Activated CD4-positive, alpha-beta T cell treated with anti-CD3 and anti-CD28 coated beads, Interleukin-2, amount 10 ng/mL, durations not matched to agents 24 days and 14 days (primary cell): Measurements from ENCODE around the gene FZD1. TPM values are rescaled to one million over a fixed set of nuclear protein-coding genes. Genes with fewer than 3 reads are reported as not detected.

Source experiments
- DNase-seq: peaks from one replicate; pipeline ENCODE4 v3.0.0; 2022
- H3K27ac Mint-ChIP-seq: one replicate; pipeline ENCODE4 v1.8.0; 2022; ENCODE audit warnings: mild to moderate bottlenecking, mixed read lengths
- H3K27me3 Mint-ChIP-seq: one replicate; pipeline ENCODE4 v1.8.0; 2022; ENCODE audit warnings: mixed read lengths
- H3K36me3 Mint-ChIP-seq: one replicate; pipeline ENCODE4 v1.8.0; 2022; ENCODE audit warnings: low read depth, mild to moderate bottlenecking, mixed read lengths
- H3K4me1 Mint-ChIP-seq: one replicate; pipeline ENCODE4 v1.8.0; 2021; ENCODE audit warnings: mixed read lengths
- H3K4me3 Mint-ChIP-seq: one replicate; pipeline ENCODE4 v1.8.0; 2022; ENCODE audit warnings: mild to moderate bottlenecking, moderate library complexity, mixed read lengths
- H3K9me3 Mint-ChIP-seq: one replicate; pipeline ENCODE4 v1.8.0; 2021; ENCODE audit warnings: mixed read lengths
- intact Hi-C: fragments of 100-400 bp; cut with micrococcal nuclease; formaldehyde crosslinking; loops from one replicate; pipeline ENCODE4 v1.15.1; 2023
- total RNA-seq: library from RNA; stranded (reverse); gene quantifications from 2 replicates; pipeline ENCODE4 v1.2.3, GENCODE V29; 2022

Gene FZD1
- total RNA-seq, 1 donor from 2014 or later: 0.79 TPM

DNA sequence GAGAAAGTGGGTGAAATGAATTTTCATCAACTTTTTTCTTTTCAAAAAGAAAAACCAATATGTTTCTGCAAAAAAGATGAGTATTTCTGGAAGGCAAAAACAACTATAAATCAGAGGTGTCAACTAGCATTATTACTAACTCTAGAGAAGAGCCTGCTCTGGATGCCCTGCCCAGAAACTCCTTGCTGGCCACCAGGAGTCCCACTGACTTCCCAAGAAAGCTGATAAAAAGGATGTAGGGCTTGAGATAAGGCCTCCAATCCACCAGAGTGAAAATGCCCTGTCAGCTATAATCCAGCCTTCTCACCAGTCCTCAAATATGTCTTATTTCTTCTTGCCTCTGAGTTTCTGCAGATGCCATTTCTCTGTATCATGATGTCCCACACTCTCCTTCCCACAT is 16.7 kb upstream of the FZD1 start:
- intact Hi-C loops: no loop called here
- no peaks in the 10 kb centered on the region for H3K4me1 Mint-ChIP-seq
- no peaks in the 10 kb centered on the region for H3K27me3 Mint-ChIP-seq
- H3K36me3 Mint-ChIP-seq: no peaks in the 10 kb centered on the region
- no peak overlapping the region for H3K4me3 Mint-ChIP-seq
- no peak for DNase-seq
- H3K9me3 Mint-ChIP-seq: no peaks in the 10 kb centered on the region
- H3K27ac Mint-ChIP-seq: no peak overlapping the region

- Mint-ChIP-seq H3K9me3 (no peaks in the 10 kb centered on the region), H3K27me3 (no peaks in the 10 kb centered on the region), H3K27ac (no peak overlapping the region), H3K4me1 (no peaks in the 10 kb centered on the region), H3K4me3 (no peak overlapping the region), H3K36me3 (no peaks in the 10 kb centered on the region)
- DNase-seq: no peak
- intact Hi-C loops: no loop called here
These were observed 15.2 kb upstream of the FZD1 start for GRCh38 chr7:91248996-91249395.

DNA sequence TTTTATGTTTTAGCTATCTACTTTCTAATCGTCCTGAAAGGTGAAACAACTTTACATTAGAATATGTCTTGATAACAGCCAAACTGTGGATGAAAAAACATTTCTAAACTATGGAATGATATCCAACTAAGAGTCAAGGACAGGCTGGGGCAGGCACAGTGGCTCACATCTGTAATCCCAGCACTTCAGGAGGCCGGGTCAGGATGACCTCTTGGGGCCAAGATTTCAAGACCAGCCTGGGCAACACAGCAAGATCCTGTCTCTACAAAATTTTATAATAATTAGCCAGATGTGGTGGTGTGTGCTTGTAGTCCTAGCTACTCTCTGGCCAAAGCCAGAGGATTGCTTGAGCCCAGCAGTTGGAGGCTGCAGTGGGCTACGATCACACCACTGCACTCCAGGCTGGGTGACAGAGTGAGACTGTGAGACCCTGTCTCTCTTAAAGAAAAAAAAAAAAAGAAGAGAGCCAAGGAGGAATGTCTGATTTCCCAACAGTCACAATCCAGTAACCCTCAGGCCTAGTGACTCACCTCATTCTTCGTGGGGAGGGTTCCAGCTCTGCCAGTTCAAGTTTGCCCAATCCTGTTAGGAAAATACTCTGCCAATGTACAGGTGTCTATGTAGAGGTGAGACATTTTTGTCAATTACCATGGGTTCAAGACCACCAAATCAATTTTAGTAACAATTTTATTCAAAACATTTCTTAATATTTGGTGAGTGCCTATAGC is 14.6 kb upstream of the FZD1 start:
- intact Hi-C loops: no loop called here
- Mint-ChIP-seq H3K36me3 (no peaks in the 10 kb centered on the region), H3K27me3 (no peaks in the 10 kb centered on the region), H3K4me3 (no peak overlapping the region), H3K9me3 (no peaks in the 10 kb centered on the region), H3K27ac (no peak overlapping the region), H3K4me1 (no peaks in the 10 kb centered on the region)
- DNase-seq: no peak

DNA sequence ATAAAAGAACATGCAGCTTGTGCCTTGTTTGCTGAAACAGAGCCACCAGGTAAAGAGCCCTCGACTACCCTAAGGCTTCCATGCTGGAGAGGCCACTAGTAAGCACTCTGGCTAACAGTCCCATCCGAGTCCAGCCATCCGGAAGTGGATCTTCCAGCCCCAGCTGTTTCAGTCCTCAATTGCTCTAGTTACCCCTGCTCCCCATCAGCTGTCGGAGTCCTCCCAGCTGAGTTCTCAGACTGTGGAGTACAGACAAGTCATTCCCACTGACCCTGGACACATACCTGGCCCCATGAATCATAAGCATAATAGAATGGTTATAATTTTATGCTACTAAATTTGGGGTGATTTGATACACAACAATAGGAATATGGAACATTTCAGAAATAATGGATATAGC is 13.5 kb upstream of the FZD1 start:
- Mint-ChIP-seq H3K36me3 (no peaks in the 10 kb centered on the region), H3K4me1 (no peaks in the 10 kb centered on the region), H3K27ac (no peak overlapping the region), H3K9me3 (peaks cover 3% of the 10 kb centered on the region), H3K27me3 (peaks cover 1% of the 10 kb centered on the region), H3K4me3 (no peak overlapping the region)
- DNase-seq: no peak
- intact Hi-C loops: no loop called here

GRCh38 chr7:91251877-91252276 is 12.4 kb upstream of the FZD1 start:
- peaks cover 11% of the 10 kb centered on the region for H3K9me3 Mint-ChIP-seq
- DNase-seq: no peak
- H3K4me1 Mint-ChIP-seq: no peaks in the 10 kb centered on the region
- H3K4me3 Mint-ChIP-seq: no peak overlapping the region
- no peaks in the 10 kb centered on the region for H3K36me3 Mint-ChIP-seq
- intact Hi-C loops: no loop called here
- H3K27me3 Mint-ChIP-seq: peaks cover 7% of the 10 kb centered on the region
- H3K27ac Mint-ChIP-seq: no peak overlapping the region

DNA sequence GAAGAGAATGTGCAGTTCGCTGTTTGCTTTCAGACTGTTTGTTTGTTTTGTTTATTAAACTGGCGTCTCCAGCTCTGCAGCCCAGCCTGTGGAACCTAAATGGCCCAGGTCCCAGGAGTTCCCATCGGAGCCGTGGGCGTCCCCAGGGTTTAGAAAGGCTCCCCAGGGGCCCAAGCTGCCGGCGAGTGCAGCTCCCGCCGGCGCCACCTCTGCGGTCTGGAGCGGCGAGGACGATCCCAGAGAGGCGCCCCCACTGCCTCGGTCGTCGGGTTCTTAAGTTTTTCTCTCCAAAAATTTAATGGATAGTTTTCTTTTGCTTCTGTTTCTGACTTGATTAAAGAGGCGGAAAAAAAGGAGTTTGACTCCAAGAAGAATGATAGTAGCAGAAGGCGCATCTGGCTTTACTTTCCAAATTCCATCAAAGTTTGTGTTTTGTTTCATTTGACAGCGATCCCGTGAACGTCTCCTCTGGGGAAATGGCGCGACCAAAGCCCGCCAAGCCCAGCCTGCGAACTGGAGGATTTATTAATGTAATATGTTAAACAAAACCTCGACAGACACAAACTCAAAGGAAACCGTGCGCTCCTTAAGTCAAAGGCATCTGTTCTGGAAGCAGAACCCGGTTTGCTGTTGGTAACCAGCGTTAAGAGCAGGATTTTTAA is 718 bp upstream of the FZD1 start:
- peak; percentile 60 for DNase-seq
- H3K9me3 Mint-ChIP-seq: no peaks in the 10 kb centered on the region
- no peaks in the 10 kb centered on the region for H3K36me3 Mint-ChIP-seq
- intact Hi-C loops: loop anchor here (5.0 to 10.0 kb wide), 2 partner anchors 679 to 1181 kb away; partner anchors contain the start of genes AKAP9 and GATAD1
- H3K4me1 Mint-ChIP-seq: peaks cover 11% of the 10 kb centered on the region
- H3K27me3 Mint-ChIP-seq: peaks cover 47% of the 10 kb centered on the region
- peak overlapping the region; percentile 93 for H3K4me3 Mint-ChIP-seq
- no peak overlapping the region for H3K27ac Mint-ChIP-seq

DNA sequence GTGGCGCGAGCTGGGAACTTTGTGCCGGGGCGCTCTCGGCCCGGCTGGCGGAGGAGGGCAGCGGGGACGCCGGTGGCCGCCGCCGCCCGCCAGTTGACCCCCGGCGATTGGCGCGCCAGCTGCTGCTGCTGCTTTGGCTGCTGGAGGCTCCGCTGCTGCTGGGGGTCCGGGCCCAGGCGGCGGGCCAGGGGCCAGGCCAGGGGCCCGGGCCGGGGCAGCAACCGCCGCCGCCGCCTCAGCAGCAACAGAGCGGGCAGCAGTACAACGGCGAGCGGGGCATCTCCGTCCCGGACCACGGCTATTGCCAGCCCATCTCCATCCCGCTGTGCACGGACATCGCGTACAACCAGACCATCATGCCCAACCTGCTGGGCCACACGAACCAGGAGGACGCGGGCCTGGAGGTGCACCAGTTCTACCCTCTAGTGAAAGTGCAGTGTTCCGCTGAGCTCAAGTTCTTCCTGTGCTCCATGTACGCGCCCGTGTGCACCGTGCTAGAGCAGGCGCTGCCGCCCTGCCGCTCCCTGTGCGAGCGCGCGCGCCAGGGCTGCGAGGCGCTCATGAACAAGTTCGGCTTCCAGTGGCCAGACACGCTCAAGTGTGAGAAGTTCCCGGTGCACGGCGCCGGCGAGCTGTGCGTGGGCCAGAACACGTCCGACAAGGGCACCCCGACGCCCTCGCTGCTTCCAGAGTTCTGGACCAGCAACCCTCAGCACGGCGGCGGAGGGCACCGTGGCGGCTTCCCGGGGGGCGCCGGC is 870 bp downstream of the FZD1 start:
- Mint-ChIP-seq H3K27me3 (peaks cover 44% of the 10 kb centered on the region), H3K27ac (peak overlapping the region; percentile 43), H3K36me3 (no peaks in the 10 kb centered on the region), H3K9me3 (no peaks in the 10 kb centered on the region), H3K4me1 (peaks cover 11% of the 10 kb centered on the region), H3K4me3 (peak overlapping the region; percentile 89)
- DNase-seq: peak; percentile 78
- intact Hi-C loops: loop anchor here (5.0 to 10.0 kb wide), 2 partner anchors 677 to 1180 kb away; partner anchors contain the start of genes AKAP9 and GATAD1

DNA sequence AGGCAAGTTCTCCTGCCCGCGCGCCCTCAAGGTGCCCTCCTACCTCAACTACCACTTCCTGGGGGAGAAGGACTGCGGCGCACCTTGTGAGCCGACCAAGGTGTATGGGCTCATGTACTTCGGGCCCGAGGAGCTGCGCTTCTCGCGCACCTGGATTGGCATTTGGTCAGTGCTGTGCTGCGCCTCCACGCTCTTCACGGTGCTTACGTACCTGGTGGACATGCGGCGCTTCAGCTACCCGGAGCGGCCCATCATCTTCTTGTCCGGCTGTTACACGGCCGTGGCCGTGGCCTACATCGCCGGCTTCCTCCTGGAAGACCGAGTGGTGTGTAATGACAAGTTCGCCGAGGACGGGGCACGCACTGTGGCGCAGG is 1.4 kb downstream of the FZD1 start:
- Mint-ChIP-seq H3K27me3 (peaks cover 38% of the 10 kb centered on the region), H3K9me3 (no peaks in the 10 kb centered on the region), H3K4me3 (peak overlapping the region; percentile 89), H3K36me3 (no peaks in the 10 kb centered on the region), H3K27ac (no peak overlapping the region), H3K4me1 (peaks cover 11% of the 10 kb centered on the region)
- no peak for DNase-seq
- intact Hi-C loops: loop anchor here (10.0 kb wide), 1 partner anchor 1179 kb away; the partner anchor contains the start of gene GATAD1

- Mint-ChIP-seq H3K4me1 (peaks cover 11% of the 10 kb centered on the region), H3K4me3 (peak overlapping the region; percentile 89), H3K9me3 (no peaks in the 10 kb centered on the region), H3K27ac (no peak overlapping the region), H3K27me3 (peaks cover 34% of the 10 kb centered on the region), H3K36me3 (no peaks in the 10 kb centered on the region)
- no peak for DNase-seq
- intact Hi-C loops: loop anchor here (10.0 kb wide), 1 partner anchor 1179 kb away; the partner anchor contains the start of gene GATAD1
These were observed 1.9 kb downstream of the FZD1 start for GRCh38 chr7:91266067-91266688.

DNA sequence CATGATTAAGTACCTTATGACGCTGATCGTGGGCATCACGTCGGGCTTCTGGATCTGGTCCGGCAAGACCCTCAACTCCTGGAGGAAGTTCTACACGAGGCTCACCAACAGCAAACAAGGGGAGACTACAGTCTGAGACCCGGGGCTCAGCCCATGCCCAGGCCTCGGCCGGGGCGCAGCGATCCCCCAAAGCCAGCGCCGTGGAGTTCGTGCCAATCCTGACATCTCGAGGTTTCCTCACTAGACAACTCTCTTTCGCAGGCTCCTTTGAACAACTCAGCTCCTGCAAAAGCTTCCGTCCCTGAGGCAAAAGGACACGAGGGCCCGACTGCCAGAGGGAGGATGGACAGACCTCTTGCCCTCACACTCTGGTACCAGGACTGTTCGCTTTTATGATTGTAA is 2.5 kb downstream of the FZD1 start:
- H3K27me3 Mint-ChIP-seq: peaks cover 32% of the 10 kb centered on the region
- H3K4me3 Mint-ChIP-seq: peak overlapping the region; percentile 63
- H3K9me3 Mint-ChIP-seq: no peaks in the 10 kb centered on the region
- H3K4me1 Mint-ChIP-seq: peaks cover 11% of the 10 kb centered on the region
- H3K27ac Mint-ChIP-seq: no peak overlapping the region
- intact Hi-C loops: loop anchor here (10.0 kb wide), 1 partner anchor 1178 kb away; the partner anchor contains the start of gene GATAD1
- H3K36me3 Mint-ChIP-seq: no peaks in the 10 kb centered on the region
- DNase-seq: no peak

DNA sequence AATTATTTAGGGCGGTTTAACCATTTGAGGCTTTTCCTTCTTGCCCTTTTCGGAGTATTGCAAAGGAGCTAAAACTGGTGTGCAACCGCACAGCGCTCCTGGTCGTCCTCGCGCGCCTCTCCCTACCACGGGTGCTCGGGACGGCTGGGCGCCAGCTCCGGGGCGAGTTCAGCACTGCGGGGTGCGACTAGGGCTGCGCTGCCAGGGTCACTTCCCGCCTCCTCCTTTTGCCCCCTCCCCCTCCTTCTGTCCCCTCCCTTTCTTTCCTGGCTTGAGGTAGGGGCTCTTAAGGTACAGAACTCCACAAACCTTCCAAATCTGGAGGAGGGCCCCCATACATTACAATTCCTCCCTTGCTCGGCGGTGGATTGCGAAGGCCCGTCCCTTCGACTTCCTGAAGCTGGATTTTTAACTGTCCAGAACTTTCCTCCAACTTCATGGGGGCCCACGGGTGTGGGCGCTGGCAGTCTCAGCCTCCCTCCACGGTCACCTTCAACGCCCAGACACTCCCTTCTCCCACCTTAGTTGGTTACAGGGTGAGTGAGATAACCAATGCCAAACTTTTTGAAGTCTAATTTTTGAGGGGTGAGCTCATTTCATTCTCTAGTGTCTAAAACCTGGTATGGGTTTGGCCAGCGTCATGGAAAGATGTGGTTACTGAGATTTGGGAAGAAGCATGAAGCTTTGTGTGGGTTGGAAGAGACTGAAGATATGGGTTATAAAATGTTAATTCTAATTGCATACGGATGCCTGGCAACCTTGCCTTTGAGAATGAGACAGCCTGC is 3.1 kb downstream of the FZD1 start:
- Mint-ChIP-seq H3K27ac (no peak overlapping the region), H3K4me1 (peaks cover 11% of the 10 kb centered on the region), H3K9me3 (no peaks in the 10 kb centered on the region), H3K27me3 (peaks cover 31% of the 10 kb centered on the region), H3K4me3 (no peak overlapping the region), H3K36me3 (no peaks in the 10 kb centered on the region)
- intact Hi-C loops: loop anchor here (10.0 kb wide), 1 partner anchor 1177 kb away; the partner anchor contains the start of gene GATAD1
- DNase-seq: no peak

DNA sequence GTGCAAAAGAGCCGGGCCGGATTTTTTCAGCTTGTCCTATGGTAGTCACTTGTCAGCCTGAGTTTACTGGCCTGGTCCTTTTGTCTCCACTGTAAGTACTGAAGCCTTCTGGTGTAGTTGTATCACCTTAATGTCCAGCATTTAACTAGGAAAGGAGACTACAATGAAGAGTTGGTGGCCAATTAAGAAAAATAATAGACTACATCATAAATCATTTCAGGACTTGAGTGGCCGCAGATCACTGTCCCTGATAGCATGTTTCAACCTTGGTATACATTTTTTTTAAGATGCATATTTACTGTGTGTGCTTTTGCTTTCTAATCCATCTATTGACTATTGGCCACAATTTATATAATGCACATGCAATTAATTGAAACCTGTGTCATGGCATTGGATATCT is 6.1 kb downstream of the FZD1 start:
- intact Hi-C loops: no loop called here
- no peak for DNase-seq
- H3K27me3 Mint-ChIP-seq: peaks cover 12% of the 10 kb centered on the region

GRCh38 chr7:91276909-91277308 is 12.7 kb downstream of the FZD1 start:
- intact Hi-C loops: no loop called here
- no peak overlapping the region for H3K4me3 Mint-ChIP-seq
- H3K9me3 Mint-ChIP-seq: no peaks in the 10 kb centered on the region
- H3K27me3 Mint-ChIP-seq: peaks cover 8% of the 10 kb centered on the region
- no peak overlapping the region for H3K27ac Mint-ChIP-seq
- no peaks in the 10 kb centered on the region for H3K36me3 Mint-ChIP-seq
- no peak for DNase-seq
- no peaks in the 10 kb centered on the region for H3K4me1 Mint-ChIP-seq

More for the DNA sequence above, 6.1 kb downstream of the FZD1 start:
- H3K36me3 Mint-ChIP-seq: no peaks in the 10 kb centered on the region
- no peak overlapping the region for H3K4me3 Mint-ChIP-seq
- peaks cover 2% of the 10 kb centered on the region for H3K4me1 Mint-ChIP-seq
- no peaks in the 10 kb centered on the region for H3K9me3 Mint-ChIP-seq
- H3K27ac Mint-ChIP-seq: no peak overlapping the region
